Kidney (tissue), 14 donors: ENCODE results near the gene PLEKHS1. TPM values are rescaled to one million over a fixed set of nuclear protein-coding genes. Genes with fewer than 3 reads are reported as not detected.

ENCODE experiments used
- DNase-seq, 5 donors: peaks; one replicate each; pipeline ENCODE4 v3.0.0-alpha.2; 2013 to 2020
- FAIRE-seq: peaks from 2 replicates; lab custom pipeline; 2012; peaks lifted over from hg19 to GRCh38; lab: Jason Lieb, UNC
- H3K27ac ChIP-seq, 2 donors: one replicate each; pipeline ENCODE4 v1.7.0; 2013; ENCODE audit warnings: low read depth in 2 of 2, low read length in 2 of 2, inconsistent platforms in 1 of 2
- H3K27me3 ChIP-seq: one replicate; pipeline ENCODE4 v1.7.1; 2013; ENCODE audit warnings: low read length, inconsistent platforms; ENCODE audit not compliant: control insufficient read depth, insufficient read depth
- H3K36me3 ChIP-seq, 3 donors: one replicate each; pipeline versions ENCODE4 v1.7.0 to v1.7.1; 2013; ENCODE audit warnings: low read length in 3 of 3, control low read depth in 1 of 3, inconsistent platforms in 1 of 3; ENCODE audit not compliant: insufficient read depth in 3 of 3, control insufficient read depth in 2 of 3
- H3K4me1 ChIP-seq, 3 donors: one replicate each; pipeline versions ENCODE4 v1.7.0 to v1.7.1; 2013; ENCODE audit warnings: low read length in 3 of 3, inconsistent platforms in 1 of 3, low read depth in 1 of 3; ENCODE audit not compliant: control insufficient read depth in 2 of 3, insufficient read depth in 2 of 3
- H3K4me3 ChIP-seq, 3 donors: one replicate each; pipeline versions ENCODE4 v1.7.0 to v1.8.1; 2013; ENCODE audit warnings: low read length in 3 of 3, control low read depth in 1 of 3, inconsistent platforms in 1 of 3
- H3K9ac ChIP-seq, 3 donors: one replicate each; pipeline versions ENCODE4 v1.7.0 to v1.7.1; 2013; ENCODE audit warnings: low read length in 3 of 3, control low read depth in 1 of 3, inconsistent platforms in 1 of 3
- H3K9me3 ChIP-seq, 3 donors: one replicate each; pipeline versions ENCODE4 v1.7.0 to v1.7.1; 2013; ENCODE audit warnings: low read length in 3 of 3, control low read depth in 1 of 3, inconsistent platforms in 1 of 3; ENCODE audit not compliant: control insufficient read depth in 2 of 3, insufficient read depth in 1 of 3
- intact Hi-C: fragments of 100-400 bp; cut with DNase I; formaldehyde crosslinking; loops from one replicate; pipeline ENCODE4 v1.11.1; 2022
- polyA plus RNA-seq: library from polyadenylated mRNA; stranded (reverse); fragments of 350-450 nt; fragmentation: Illumina TruSeq; extraction: RNeasy Lipid Tissue Mini Kit (QIAGEN cat#74804); gene quantifications from one replicate; pipeline ENCODE4 v1.2.3, GENCODE V29; 2014; ENCODE audit warnings: low read depth, low replicate concordance; ENCODE audit not compliant: insufficient read depth
- total RNA-seq: library from RNA; stranded (reverse); fragmentation: NEBNext Ultra II Directional; extraction: Animal tissue kit (Norgen Biotek cat#: 25700); gene quantifications from one replicate; pipeline ENCODE4 v1.2.1, GENCODE V29; 2021
- TF ChIP-seq, protein P1 (sequence below): IDR thresholded peaks from 3 replicates; pipeline ENCODE4 v1.5.1; 2012; ENCODE audit warnings: mild to moderate bottlenecking, moderate library complexity, borderline replicate concordance; ENCODE audit not compliant: insufficient read depth; ENCODE audit errors: extremely low read depth
- donor health status: control.
- donor health status: control.
- donor health status: control.
- donor health status: control.
- donor health status: control.
- donor health status: DM: yes; HTN: yes; CAD: no.
- donor health status: Normal renal cell carcinoma (clear cell type).

PLEKHS1 gene
- total and polyA plus RNA-seq, 2 donors from 2014 or later = 0.17 to 0.41 TPM

DNA sequence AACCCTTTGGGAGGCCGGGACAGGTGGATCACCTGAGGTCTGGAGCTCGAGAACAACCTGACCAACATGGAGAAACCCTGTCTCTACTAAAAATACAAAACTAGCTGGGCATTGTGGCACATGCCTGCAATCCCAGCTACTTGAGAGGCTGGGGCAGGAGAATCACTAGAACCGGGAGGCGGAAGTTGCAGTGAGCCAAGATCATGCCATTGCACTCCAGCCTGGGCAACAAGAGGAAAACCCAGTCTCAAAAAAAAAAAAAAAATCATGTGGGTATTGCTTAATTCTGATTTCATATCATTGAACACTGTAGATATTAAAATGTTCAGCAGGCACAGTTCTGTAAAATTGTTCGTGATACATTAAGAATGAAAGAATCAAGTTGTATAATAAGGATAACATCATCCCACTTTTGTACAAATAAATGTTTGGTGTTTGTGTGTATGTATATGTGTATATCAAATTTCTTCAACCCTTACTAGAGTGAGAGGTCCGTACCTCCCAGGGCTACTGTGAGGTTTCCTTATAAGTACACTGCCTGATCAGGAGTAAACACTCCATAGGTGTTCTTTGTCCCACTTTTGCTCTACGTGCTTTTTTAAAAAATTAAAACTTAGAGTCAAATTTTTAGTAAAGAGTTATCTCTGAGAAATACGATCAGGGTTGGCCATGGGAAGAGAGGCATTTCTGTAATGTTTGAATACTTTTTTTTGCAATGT lies 31.7 kb downstream of the PLEKHS1 start:
- no peak for DNase-seq
- TF ChIP-seq, protein P1, sequence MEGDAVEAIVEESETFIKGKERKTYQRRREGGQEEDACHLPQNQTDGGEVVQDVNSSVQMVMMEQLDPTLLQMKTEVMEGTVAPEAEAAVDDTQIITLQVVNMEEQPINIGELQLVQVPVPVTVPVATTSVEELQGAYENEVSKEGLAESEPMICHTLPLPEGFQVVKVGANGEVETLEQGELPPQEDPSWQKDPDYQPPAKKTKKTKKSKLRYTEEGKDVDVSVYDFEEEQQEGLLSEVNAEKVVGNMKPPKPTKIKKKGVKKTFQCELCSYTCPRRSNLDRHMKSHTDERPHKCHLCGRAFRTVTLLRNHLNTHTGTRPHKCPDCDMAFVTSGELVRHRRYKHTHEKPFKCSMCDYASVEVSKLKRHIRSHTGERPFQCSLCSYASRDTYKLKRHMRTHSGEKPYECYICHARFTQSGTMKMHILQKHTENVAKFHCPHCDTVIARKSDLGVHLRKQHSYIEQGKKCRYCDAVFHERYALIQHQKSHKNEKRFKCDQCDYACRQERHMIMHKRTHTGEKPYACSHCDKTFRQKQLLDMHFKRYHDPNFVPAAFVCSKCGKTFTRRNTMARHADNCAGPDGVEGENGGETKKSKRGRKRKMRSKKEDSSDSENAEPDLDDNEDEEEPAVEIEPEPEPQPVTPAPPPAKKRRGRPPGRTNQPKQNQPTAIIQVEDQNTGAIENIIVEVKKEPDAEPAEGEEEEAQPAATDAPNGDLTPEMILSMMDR = no peak

GRCh38 chr10:113788604-113789083 lies 37.2 kb downstream of the PLEKHS1 start:
- DNase-seq = no peak
- FAIRE-seq = no peak
- no peak overlapping the region for H3K4me3 ChIP-seq
- H3K4me1 ChIP-seq = no peaks in the 10 kb centered on the region
- no peak overlapping the region for H3K9ac ChIP-seq
- TF ChIP-seq, protein P1 = no peak
- no peaks in the 10 kb centered on the region for H3K27me3 ChIP-seq
- H3K27ac ChIP-seq = no peak overlapping the region
- intact Hi-C loops = no loop called here
- H3K9me3 ChIP-seq = no peaks in the 10 kb centered on the region
- no peaks in the 10 kb centered on the region for H3K36me3 ChIP-seq

More for the DNA sequence above, 31.7 kb downstream of the PLEKHS1 start:
- no peak overlapping the region for H3K27ac ChIP-seq
- no peak overlapping the region for H3K4me3 ChIP-seq
- no peaks in the 10 kb centered on the region for H3K36me3 ChIP-seq
- H3K4me1 ChIP-seq = no peaks in the 10 kb centered on the region
- H3K27me3 ChIP-seq = no peaks in the 10 kb centered on the region
- H3K9ac ChIP-seq = no peak overlapping the region
- intact Hi-C loops = no loop called here
- H3K9me3 ChIP-seq = no peaks in the 10 kb centered on the region
- FAIRE-seq = no peak

- Histone ChIP-seq H3K27me3 (no peaks in the 10 kb centered on the region), H3K36me3 (no peaks in the 10 kb centered on the region), H3K9ac (no peak overlapping the region), H3K4me1 (no peaks in the 10 kb centered on the region), H3K4me3 (no peak overlapping the region), H3K27ac (no peak overlapping the region), H3K9me3 (no peaks in the 10 kb centered on the region)
- DNase-seq (no peak), FAIRE-seq (no peak)
- intact Hi-C loops = no loop called here
- TF ChIP-seq, protein P1 = no peak
Measured at GRCh38 chr10:113791691-113792090, 40.2 kb downstream of the PLEKHS1 start.
